Fibroblast of mammary gland (primary cell): Measurements from ENCODE around the gene CCDC34.
A peak's percentile ranks its signal among the peaks of the same experiment; 100 is the strongest.

Experiments
- DNase-seq: peaks from one replicate; pipeline ENCODE4 v3.0.0-alpha.2; 2010; ENCODE audit warnings: low read depth
- H3K4me3 ChIP-seq: 2 replicates; pipeline ENCODE4 v1.5.1; 2011; ENCODE audit warnings: low read depth, mild to moderate bottlenecking, low read length, moderate library complexity; ENCODE audit not compliant: control insufficient read depth
- TF ChIP-seq, protein P1 (sequence below): conservative IDR thresholded peaks from 2 replicates; pipeline ENCODE4 v1.5.1; 2011; ENCODE audit warnings: low read depth, low read length, inconsistent platforms; ENCODE audit not compliant: control insufficient read depth, insufficient read depth

Gene CCDC34

DNA sequence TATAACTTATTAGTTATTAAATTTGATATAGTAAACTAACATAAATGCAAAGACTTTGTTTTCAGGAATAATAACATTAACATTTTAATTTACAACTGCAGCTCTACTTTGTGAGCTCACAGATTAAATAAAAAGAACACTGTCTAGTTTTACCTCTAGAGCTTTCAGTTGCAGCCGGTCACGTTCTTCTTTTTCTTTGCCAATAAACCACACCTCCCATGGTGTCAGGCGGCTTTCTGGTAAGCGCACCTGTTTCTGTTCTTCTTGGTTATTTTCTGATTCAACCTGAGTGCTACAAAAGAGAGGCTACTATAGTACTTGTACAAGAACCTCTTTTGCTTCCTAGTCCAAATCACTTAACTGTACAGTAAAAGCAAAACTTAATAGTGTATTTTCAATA is 5.8 kb downstream of the CCDC34 start:
- TF ChIP-seq, protein P1, sequence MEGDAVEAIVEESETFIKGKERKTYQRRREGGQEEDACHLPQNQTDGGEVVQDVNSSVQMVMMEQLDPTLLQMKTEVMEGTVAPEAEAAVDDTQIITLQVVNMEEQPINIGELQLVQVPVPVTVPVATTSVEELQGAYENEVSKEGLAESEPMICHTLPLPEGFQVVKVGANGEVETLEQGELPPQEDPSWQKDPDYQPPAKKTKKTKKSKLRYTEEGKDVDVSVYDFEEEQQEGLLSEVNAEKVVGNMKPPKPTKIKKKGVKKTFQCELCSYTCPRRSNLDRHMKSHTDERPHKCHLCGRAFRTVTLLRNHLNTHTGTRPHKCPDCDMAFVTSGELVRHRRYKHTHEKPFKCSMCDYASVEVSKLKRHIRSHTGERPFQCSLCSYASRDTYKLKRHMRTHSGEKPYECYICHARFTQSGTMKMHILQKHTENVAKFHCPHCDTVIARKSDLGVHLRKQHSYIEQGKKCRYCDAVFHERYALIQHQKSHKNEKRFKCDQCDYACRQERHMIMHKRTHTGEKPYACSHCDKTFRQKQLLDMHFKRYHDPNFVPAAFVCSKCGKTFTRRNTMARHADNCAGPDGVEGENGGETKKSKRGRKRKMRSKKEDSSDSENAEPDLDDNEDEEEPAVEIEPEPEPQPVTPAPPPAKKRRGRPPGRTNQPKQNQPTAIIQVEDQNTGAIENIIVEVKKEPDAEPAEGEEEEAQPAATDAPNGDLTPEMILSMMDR, result no peak
- H3K4me3 ChIP-seq, result no peak overlapping the region
- DNase-seq, result no peak

- no peak overlapping the region for H3K4me3 ChIP-seq
- DNase-seq, result no peak
- TF ChIP-seq, protein P1, result no peak
Observed at GRCh38 chr11:27356624-27357222, 6.3 kb downstream of the CCDC34 start.

DNA sequence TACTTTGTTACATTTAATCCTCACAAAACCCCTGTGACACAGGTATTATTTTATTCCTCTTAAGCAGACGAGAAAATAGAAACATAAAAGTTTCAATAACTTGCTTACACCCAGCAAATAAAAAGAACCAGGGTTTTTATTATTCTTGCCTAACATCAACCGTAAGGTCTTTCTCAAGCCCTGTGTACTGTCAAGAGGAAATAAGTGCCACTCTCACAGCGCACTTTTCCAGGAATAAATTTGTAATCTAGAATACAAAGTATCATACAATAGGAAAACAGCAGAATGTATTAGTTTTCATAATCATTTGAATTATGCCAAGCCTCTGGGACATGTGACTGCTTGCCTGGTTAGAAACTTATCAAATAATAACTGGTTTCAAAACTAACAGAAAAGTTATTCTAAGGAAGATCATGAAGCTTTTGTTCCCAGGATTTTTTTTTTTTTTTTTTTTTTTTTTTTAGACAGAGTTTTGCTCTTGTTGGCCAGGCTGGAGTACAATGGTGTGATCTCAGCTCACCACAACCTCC is 7.4 kb downstream of the CCDC34 start:
- no peak overlapping the region for H3K4me3 ChIP-seq
- TF ChIP-seq, protein P1, result no peak
- no peak for DNase-seq

DNA sequence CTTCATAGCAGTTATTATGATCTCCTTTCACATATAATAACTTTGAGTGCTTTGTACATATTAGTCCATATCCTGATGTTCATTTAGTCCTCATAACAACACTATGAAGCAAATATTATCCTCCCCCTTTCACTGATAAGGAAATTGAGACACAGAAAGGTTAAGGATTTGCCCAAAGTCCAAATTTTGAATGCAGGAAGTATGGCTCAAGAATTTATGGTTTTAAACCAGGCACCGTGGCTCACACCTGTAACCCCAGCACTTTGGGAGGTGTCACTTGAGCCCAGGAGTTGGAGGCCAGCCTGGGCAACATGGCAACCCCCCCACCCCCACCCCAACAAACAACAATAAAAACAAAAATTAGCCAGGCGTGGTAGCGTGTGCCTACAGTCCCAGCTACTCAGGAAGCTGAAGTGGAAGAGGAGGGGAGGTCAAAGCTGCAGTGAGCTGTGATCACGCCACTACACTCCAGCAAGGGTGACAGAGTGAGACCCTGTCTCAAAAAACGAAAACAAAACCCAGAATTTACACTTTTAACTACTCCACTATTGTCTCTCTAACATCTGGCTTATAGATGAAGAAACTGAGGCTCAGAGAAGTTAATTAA is 8.6 kb downstream of the CCDC34 start:
- TF ChIP-seq, protein P1, result no peak
- no peak for DNase-seq
- no peak overlapping the region for H3K4me3 ChIP-seq

DNA sequence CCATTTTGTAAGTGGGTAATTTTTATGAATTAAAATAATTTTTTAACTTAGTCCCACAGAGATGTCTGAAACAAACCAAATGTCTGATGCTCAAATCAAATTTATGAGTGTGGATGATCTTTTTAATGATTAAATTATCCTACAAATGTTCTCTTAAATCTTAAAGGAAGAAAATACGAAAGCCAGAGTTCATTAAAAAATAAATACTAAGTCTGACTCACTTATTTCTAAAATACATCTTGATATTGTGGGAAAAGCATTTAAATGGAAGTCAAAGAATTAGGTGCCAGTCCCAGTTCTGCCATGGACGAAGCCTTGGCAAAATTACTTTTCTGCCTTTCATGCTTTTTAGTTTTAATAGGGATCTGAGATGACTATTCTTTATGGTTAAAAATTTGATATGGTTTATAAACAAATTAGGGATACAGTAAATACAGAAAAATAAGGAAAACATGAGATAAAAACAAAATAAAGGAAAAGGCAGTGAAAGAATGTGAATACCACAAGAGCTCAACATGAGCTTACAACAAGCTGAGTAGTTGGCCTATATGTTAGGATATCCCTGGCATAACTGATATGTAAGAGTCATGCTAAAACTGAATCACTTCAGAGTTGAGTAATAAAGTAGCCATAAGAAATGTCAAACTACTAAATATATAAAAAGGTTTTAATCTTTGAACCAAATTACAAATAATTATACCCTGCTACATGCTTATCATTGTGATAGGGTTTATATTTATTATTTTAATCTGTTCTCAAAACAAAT is 9.2 kb downstream of the CCDC34 start:
- no peak overlapping the region for H3K4me3 ChIP-seq
- TF ChIP-seq, protein P1, result no peak
- peak; percentile 70 for DNase-seq

DNA sequence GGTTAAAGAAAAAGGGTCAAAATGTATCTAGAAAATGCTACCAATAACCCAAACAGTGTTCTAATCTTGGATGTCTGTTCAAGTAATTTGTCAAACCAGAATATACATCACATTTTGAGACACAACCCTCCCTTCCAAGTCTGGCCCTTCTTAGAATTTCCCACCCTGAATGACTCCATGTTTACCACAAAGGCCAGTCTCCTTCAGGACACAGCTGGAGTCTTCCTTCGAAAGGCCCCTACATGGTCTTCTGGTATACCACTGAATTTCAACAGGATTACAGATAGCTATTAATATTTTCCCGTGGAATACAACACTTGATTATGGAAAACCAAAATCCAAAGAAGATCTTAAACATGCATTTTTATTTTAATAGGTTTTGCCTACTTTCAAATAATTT is 10.2 kb downstream of the CCDC34 start:
- TF ChIP-seq, protein P1, result no peak
- DNase-seq, result no peak
- H3K4me3 ChIP-seq, result no peak overlapping the region
